Pulmonary artery endothelial cell (primary cell): ENCODE results near the gene TMEM52. TPM values are rescaled to one million over a fixed set of nuclear protein-coding genes. Genes with fewer than 3 reads are reported as not detected.
"Not testable (repeated sequence)": the region's sequence is repeated elsewhere in the genome, so short reads cannot be mapped to it uniquely, and the experiment has no call there.

Source experiments
- DNase-seq: peaks from one replicate; pipeline ENCODE4 v3.0.0-alpha.2; 2011; ENCODE audit warnings: low read depth, low spot score
- total RNA-seq: library from RNA; depleted of rRNA; stranded (reverse); fragments of >200 nt; gene quantifications from 2 replicates; pipeline ENCODE4 v1.2.3, GENCODE V29; 2014

Gene TMEM52
- total RNA-seq, 1 donor from 2014 or later: 0.26 TPM

DNA sequence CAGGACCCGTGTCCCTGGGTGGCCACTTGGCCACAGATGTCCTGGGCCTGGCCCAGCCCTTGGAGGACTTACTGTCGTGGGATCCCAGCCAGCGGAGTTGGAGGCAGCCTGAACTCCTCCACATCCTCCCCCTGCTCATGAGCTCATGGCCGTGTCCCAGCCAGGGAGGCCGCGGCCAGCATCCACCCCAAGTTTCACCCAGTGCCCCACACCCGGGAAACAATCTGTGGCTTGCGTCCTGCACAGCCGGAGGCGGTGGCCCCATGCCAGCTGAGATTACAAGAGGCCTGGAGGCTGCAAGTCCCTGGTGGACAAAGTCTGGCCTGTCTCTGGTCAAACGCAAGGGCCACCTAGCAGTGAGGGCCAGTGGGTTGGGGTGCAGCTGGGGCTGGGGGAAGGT, 27.5 kb upstream of the TMEM52 start:
- DNase-seq: no peak

- DNase-seq: no peak
Measured at GRCh38 chr1:1945782-1946393, 26.8 kb upstream of the TMEM52 start.

DNA sequence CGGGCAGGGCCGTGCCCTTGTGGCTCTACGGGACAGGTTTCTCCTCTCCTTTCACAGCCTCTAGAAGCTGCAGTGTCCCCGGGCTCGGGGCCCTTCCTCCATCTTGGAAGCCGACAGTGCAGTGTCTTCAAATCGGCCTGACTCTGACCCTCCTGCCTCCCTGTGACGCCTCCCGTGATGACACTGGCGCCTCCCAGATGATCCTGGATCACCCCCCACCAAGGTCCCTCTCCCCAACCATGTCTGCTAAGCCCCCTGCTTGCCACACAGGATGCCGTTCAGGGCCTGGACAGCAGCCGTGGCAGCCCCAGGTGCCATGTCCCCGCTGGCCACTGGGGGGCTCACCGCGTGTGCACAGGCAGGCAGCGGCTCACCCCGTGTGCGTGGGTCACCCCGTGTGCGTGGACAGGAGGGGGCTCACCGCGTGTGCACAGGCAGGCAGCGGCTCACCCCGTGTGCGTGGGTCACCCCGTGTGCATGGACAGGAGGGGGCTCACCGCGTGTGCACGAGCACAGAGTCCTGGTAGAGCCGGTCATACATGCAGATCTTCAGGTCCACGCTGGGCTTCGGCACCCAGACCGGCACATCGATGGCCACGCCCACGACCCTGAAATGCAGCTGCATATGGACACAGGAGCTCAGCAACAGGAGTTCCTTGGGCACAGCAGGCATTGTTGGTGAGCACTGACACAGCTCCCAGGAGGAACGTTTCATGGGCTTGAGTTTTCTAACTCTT, 24.9 kb upstream of the TMEM52 start:
- DNase-seq: no peak

DNA sequence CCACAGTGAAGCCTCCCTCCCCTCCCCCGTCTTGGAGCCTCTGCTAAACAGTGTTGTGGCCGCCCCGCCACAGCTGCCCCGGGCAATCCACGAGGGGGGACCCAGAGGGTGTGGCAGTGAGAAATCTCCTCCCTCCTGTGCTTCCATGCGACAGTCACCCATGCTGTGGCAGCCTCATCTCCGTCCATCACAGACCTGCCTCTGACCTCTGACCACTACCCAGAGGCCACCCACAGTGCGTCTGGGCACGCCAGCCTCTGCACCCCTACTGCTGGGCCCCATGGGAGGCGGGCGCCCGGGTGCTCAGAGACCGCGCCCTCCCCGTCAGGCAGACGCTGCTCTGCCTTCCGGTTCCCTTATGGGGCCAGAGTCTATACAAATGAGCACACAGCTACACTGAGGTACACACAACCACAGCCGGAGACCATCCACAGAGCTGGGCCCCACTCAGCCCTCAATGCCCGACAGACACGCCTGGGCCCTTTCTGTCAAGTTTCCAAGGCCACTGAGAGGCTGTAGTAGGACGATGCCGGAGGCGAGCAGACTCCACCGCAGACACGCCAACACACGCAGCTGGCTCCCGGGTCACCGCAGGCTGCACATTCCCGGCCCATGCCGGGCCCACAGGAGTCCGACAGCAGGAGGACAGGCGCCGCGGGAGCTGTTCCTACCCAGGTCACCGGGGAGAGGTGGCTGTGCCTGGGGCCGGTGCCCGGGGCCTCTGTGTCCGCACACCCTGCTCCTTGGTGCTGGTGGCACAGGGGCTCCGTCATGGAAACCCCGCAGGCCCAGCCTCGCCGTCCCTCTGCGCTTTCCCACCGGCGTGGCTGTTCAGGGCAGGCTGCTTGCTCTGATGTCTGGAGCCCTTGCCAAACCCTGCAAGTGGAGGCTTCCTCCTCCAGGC, 23.9 kb upstream of the TMEM52 start:
- DNase-seq: no peak

DNA sequence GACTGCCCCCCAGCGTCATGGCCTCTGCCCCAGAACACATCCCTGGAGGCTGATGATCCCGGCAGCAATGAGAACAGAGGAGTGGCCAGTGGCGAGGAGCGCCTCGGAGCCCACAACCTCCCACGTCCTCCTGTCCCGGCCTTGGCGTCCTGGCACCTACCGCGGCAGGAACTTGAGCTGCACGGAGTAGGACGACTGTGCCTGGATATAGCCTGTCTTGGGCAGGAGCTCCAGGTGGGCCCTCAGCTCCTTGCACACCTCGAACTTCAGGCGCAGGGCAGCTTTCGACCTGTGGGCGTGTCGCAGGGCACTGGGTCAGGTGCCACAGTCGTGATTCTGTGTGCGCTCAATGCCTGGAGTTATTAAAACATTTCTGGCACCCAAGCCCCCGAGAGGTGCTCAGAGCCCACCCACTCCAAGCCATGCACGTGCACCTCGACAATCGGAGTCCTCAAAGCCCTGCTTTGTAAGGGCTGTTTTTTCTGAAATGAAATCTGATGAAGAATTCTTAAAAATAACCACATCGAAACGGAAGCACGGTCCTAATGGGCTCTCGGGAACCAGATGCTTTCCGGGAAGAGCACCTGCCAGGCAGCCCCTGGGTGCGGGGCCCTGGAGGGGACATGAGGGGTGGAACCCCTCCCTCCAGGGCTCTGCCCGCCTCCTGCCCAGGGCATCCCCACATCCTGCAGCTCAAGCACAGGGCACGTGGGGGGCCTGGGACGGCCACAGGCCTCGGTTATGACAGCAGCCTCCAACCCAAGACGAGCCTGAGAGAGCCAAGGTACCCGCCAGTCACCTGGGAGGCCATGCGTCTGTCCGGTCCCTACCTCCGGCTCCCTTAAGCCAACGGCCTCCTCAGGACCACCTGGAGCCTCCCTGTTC, 23.0 kb upstream of the TMEM52 start:
- DNase-seq: no peak

DNA sequence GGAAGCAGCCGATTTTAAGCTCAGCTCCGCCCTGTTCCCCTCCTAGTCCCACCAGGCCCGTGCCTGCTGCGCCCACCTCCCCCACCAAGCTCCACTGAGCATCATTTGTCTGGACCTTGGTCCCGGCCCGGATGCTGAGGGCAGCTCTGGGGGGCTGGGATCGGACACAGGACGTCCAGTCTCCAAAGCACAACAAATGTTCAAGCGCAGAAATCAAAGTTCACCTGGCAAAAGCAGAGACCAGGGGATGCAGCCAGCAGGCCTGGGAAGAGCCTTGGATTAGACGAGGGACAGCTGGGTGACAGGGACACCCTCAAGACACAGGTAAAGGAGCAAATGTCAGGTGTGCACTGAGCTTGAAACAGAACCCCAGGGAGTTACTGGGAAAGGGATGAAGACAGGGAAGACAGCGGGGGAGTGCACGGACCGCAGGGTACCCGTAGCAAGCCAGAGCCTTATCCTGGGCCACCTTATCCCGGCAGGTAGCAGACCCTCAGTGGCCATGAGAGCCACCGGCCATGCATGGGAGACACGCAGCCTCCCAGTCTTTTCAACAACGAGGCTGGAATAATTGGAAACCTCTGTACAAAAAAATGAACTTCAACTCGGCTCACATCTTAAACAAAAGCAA, 22.2 kb upstream of the TMEM52 start:
- DNase-seq: no peak

DNA sequence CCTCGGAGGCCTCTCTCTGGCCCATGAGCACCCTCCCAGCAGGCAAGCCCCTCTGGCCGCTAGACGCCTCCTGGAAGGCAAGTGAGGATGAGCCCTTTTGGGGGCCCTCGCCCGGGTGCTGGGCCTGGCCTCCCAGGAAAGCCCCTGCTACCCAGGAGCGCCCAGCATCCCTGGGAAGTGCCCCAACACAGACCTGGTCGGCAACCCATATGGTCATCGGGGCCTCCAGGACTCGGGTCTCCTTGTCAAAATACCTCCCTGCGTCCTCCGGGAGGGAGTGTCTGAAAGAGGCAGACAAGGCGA, 21.0 kb upstream of the TMEM52 start:
- no peak for DNase-seq

- DNase-seq: no peak
Measured at GRCh38 chr1:1939296-1940122, 20.4 kb upstream of the TMEM52 start.

- no peak for DNase-seq
Measured at GRCh38 chr1:1938613-1939295, 19.7 kb upstream of the TMEM52 start.

DNA sequence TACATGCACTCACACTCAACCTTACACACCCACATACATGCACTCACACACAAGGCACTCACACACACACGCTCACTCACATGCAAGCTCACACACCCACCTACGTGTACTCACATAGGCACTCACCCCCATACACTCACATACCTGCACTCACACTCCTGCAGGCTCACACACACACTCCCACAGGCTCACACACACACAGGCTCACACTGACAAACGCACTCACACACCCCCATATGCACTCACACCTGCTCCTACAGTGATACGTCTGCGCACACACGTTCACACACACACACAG, 19.1 kb upstream of the TMEM52 start:
- no peak for DNase-seq

DNA sequence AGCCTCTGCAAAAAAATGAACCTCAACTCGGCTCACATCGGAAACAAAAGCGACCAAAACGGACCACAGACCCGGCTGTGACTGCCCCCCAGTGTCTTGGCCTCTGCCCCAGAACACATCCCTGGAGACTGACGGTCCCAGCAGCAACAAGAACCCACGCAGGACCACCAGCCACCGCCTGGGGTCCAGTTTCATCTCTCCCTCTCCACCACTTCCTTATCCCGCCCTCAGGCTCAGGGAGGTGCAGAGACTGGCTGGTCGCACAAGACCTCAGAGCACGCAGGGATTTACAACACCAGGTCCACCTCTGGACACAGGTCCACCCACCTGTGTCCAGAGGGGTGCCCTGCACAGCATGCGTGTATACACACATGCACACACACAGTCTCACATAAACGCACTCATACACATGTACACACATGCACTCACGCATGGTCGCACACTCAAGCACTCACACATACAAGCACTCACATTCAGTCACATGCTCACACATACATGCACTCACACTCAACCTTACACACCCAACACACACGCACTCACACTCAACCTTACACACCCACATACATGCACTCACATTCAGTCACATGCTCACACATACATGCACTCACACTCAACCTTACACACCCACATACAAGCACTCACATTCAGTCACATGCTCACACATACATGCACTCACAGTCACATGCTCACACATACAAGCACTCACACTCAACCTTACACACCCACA, 18.6 kb upstream of the TMEM52 start:
- DNase-seq: no peak

- DNase-seq: no peak
Measured at GRCh38 chr1:1937061-1937460, 18.0 kb upstream of the TMEM52 start.

- DNase-seq: not testable (repeated sequence)
Measured at GRCh38 chr1:1934848-1935247, 15.8 kb upstream of the TMEM52 start.

GRCh38 chr1:1929639-1930545, 10.8 kb upstream of the TMEM52 start:
- DNase-seq: no peak

GRCh38 chr1:1929102-1929638, 10.1 kb upstream of the TMEM52 start:
- DNase-seq: no peak

DNA sequence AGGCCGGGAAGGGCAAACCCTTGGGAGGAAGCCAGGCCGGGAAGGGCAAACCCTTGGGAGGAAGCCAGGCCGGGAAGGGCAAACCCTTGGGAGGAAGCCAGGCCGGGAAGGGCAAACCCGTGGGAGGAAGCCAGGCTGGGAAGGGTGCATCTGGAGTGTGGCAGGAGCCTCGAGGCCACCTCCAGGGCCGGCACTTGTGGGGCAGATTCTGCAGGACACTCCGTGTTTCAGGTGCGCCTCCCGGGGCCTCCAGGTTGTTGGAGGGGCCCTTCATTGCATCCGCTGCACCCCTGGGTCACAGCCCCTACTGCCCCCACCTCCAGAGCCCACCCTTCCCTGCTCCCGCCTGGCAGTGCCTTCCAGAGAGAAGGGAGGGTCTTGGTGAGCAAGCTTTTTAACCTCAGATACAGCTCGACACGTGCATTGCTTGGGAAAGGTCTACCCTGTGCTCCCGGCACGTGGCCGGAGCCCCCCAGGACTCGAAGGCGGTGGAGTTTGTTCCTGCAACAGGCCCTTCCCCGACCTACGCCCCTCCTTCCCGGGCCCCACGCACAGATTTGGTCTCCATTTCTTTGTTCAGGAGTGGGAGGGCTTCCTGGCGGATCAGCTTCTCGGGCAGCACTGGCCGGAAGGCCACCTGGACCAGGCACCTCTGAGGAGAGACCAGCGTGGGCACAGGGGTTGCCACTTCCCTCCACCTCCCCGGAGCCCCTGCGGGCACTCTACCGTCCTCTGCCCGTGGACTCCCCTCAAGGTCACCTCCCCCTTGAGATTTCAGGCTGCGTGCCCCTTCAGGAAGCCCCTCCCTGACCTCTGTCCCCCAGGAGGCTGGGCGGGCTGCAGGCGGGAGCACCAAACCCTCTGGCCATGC, 9.4 kb upstream of the TMEM52 start:
- no peak for DNase-seq

GRCh38 chr1:1927751-1928150, 8.7 kb upstream of the TMEM52 start:
- DNase-seq: no peak
